Measurements from ENCODE around the gene MAMLD1. TPM values are rescaled to one million over a fixed set of nuclear protein-coding genes. Genes with fewer than 3 reads are reported as not detected.

The MAMLD1 gene
- total and polyA plus RNA-seq, 4 donors, result 0.59 to 1.1 (median 0.76) TPM

- WGBS, result 89% methylated on average over 1 of the region's 1 CpG
- TF ChIP-seq GABPA (IDR thresholded peaks at IDR 0.05 in 1 of 2, conservative IDR thresholded peaks at IDR 0.05 in 1 of 2), result no peak
- TF ChIP-seq SP1 (IDR thresholded peaks at IDR 0.05), result no peak
- TF ChIP-seq FOXA2 (IDR thresholded peaks at IDR 0.05), result no peak
- TF ChIP-seq FOXA1 (IDR thresholded peaks at IDR 0.05), result no peak
- no peak for TF ChIP-seq TAF1 (conservative IDR thresholded peaks at IDR 0.05)
- no peak for TF ChIP-seq NR2F2 (IDR thresholded peaks at IDR 0.05)
- TF ChIP-seq REST (IDR thresholded peaks at IDR 0.05), result no peak
- no peak for TF ChIP-seq EGR1 (IDR thresholded peaks at IDR 0.05; ENCODE audit: low read depth in 2 of 2)
- TF ChIP-seq RXRA (IDR thresholded peaks at IDR 0.05), result no peak
- TF ChIP-seq JUND (IDR thresholded peaks at IDR 0.05), result no peak
- no peak for TF ChIP-seq ATF3 (IDR thresholded peaks at IDR 0.05)
- no peak for TF ChIP-seq YY1 (IDR thresholded peaks at IDR 0.05)
- TF ChIP-seq CTCF (IDR thresholded peaks at IDR 0.05; ENCODE audit: low read depth, low read length, missing input control), result no peak
- no peak for TF ChIP-seq ZBTB33 (IDR thresholded peaks at IDR 0.05)
- no peak for TF ChIP-seq HNF4G (IDR thresholded peaks at IDR 0.05)
- TF ChIP-seq RAD21 (IDR thresholded peaks at IDR 0.05), result no peak
Measured at GRCh38 chrX:150357790-150358189, 5.3 kb upstream of the MAMLD1 start.

GRCh38 chrX:150358651-150359050, 4.5 kb upstream of the MAMLD1 start:
- H3K9ac ChIP-seq (ENCODE audit: low read depth in 1 of 2, low read length in 2 of 2), result no peak overlapping the region
- H3K36me3 ChIP-seq (ENCODE audit: control insufficient read depth in 4 of 4, insufficient read depth in 3 of 4, low read depth in 1 of 4, low read length in 3 of 4), result no peaks in the 10 kb centered on the region
- WGBS, result 97% methylated on average over 3 of the region's 3 CpGs
- peaks cover 5 to 14% (median 13%) of the 10 kb centered on the region in 4 donors for H3K4me1 ChIP-seq (ENCODE audit: control insufficient read depth in 4 of 4, insufficient read depth in 4 of 4, low read length in 3 of 4)
- no peaks in the 10 kb centered on the region for H3K27me3 ChIP-seq (ENCODE audit: control insufficient read depth in 4 of 4, insufficient read depth in 4 of 4, low read length in 3 of 4)
- no peak overlapping the region for H3K4me3 ChIP-seq (ENCODE audit: low read depth in 1 of 3, low read length in 3 of 3)
- no peak overlapping the region for H3K27ac ChIP-seq (ENCODE audit: low read depth in 1 of 2, low read length in 2 of 2)
- no peak for DNase-seq (ENCODE audit: low spot score)
- H3K9me3 ChIP-seq (ENCODE audit: control insufficient read depth in 4 of 4, low read length in 3 of 4), result no peaks in the 10 kb centered on the region
- no peak for TF ChIP-seq TAF1 (conservative IDR thresholded peaks at IDR 0.05)
- no peak for TF ChIP-seq RAD21 (IDR thresholded peaks at IDR 0.05)
- TF ChIP-seq HNF4G (IDR thresholded peaks at IDR 0.05), result no peak
- no peak for TF ChIP-seq REST (IDR thresholded peaks at IDR 0.05)
- TF ChIP-seq RXRA (IDR thresholded peaks at IDR 0.05), result no peak
- TF ChIP-seq JUND (IDR thresholded peaks at IDR 0.05), result no peak
- TF ChIP-seq FOXA2 (IDR thresholded peaks at IDR 0.05), result no peak
- no peak for TF ChIP-seq FOXA1 (IDR thresholded peaks at IDR 0.05)
- no peak for TF ChIP-seq YY1 (IDR thresholded peaks at IDR 0.05)
- TF ChIP-seq CTCF (IDR thresholded peaks at IDR 0.05; ENCODE audit: low read depth, low read length, missing input control), result no peak
- TF ChIP-seq MAX (IDR thresholded peaks at IDR 0.05), result no peak
- no peak for TF ChIP-seq HNF4A (conservative IDR thresholded peaks at IDR 0.05)

More at GRCh38 chrX:150357790-150358189, 5.3 kb upstream of the MAMLD1 start:
- no peak overlapping the region for H3K9ac ChIP-seq (ENCODE audit: low read depth in 1 of 2, low read length in 2 of 2)
- no peaks in the 10 kb centered on the region for H3K36me3 ChIP-seq (ENCODE audit: control insufficient read depth in 4 of 4, insufficient read depth in 3 of 4, low read depth in 1 of 4, low read length in 3 of 4)
- no peaks in the 10 kb centered on the region for H3K27me3 ChIP-seq (ENCODE audit: control insufficient read depth in 4 of 4, insufficient read depth in 4 of 4, low read length in 3 of 4)
- no peaks in the 10 kb centered on the region for H3K9me3 ChIP-seq (ENCODE audit: control insufficient read depth in 4 of 4, low read length in 3 of 4)
- H3K4me1 ChIP-seq (ENCODE audit: control insufficient read depth in 4 of 4, insufficient read depth in 4 of 4, low read length in 3 of 4), result peaks cover 5 to 14% (median 13%) of the 10 kb centered on the region in 4 donors
- no peak overlapping the region for H3K4me3 ChIP-seq (ENCODE audit: low read depth in 1 of 3, low read length in 3 of 3)
- no peak overlapping the region for H3K27ac ChIP-seq (ENCODE audit: low read depth in 1 of 2, low read length in 2 of 2)
- no peak for DNase-seq (ENCODE audit: low spot score)
